Measurements from ENCODE around the gene PRR19. TPM values are rescaled to one million over a fixed set of nuclear protein-coding genes. Genes with fewer than 3 reads are reported as not detected.

PRR19 gene
- polyA plus RNA-seq, 1 donor from 2014 or later: 2.4 TPM

GRCh38 chr19:42344336-42344893 is 42.5 kb downstream of the PRR19 start:
- Histone ChIP-seq H3K9me2 (ENCODE audit: insufficient read depth, low read length) (no peaks in the 10 kb centered on the region), H3K36me3 (ENCODE audit: insufficient read depth, low read length) (no peaks in the 10 kb centered on the region), H2AFZ (ENCODE audit: low read depth, low read length) (no peak overlapping the region), H3K27ac (ENCODE audit: low read length) (no peak overlapping the region), H3K9me3 (ENCODE audit: low read length) (no peaks in the 10 kb centered on the region), H4K20me1 (ENCODE audit: insufficient read depth) (no peaks in the 10 kb centered on the region), H3K9ac (ENCODE audit: low read length) (no peak overlapping the region), H3K27me3 (ENCODE audit: insufficient read depth, low read depth, low read length) (no peaks in the 10 kb centered on the region), H3K4me3 (ENCODE audit: low read length) (no peak overlapping the region), H3F3A (ENCODE audit: insufficient read depth, low read length, poor library complexity, severe bottlenecking) (no peaks in the 10 kb centered on the region), H3K4me2 (ENCODE audit: low read length) (no peak overlapping the region), H3K79me2 (replicated peaks; ENCODE audit: insufficient read depth, low read length) (no peaks in the 10 kb centered on the region)
- TF ChIP-seq EP300 (conservative IDR thresholded peaks at IDR 0.05; ENCODE audit: poor library complexity, severe bottlenecking) (no peak), MXI1 (conservative IDR thresholded peaks at IDR 0.05; ENCODE audit: poor library complexity, severe bottlenecking) (no peak), EZH2 (IDR thresholded peaks at IDR 0.05; ENCODE audit: borderline replicate concordance, insufficient read depth, low read length, poor library complexity, severe bottlenecking) (no peak), CTCF (IDR thresholded peaks at IDR 0.05; ENCODE audit: poor library complexity, severe bottlenecking) (no peak), POLR2AphosphoS5 (IDR thresholded peaks at IDR 0.05) (no peak), RAD21 (conservative IDR thresholded peaks at IDR 0.05) (no peak), TAF1 (IDR thresholded peaks at IDR 0.05; ENCODE audit: low read depth) (no peak), SMC3 (conservative IDR thresholded peaks at IDR 0.05; ENCODE audit: poor library complexity) (no peak), REST (IDR thresholded peaks at IDR 0.05; ENCODE audit: borderline replicate concordance) (no peak)

- no peak overlapping the region for H3K27ac ChIP-seq (ENCODE audit: low read length)
- no peak overlapping the region for H3K4me2 ChIP-seq (ENCODE audit: low read length)
- no peaks in the 10 kb centered on the region for H3F3A ChIP-seq (ENCODE audit: insufficient read depth, low read length, poor library complexity, severe bottlenecking)
- H3K27me3 ChIP-seq (ENCODE audit: insufficient read depth, low read depth, low read length): no peaks in the 10 kb centered on the region
- H3K4me3 ChIP-seq (ENCODE audit: low read length): no peak overlapping the region
- no peaks in the 10 kb centered on the region for H3K9me3 ChIP-seq (ENCODE audit: low read length)
- no peaks in the 10 kb centered on the region for H3K79me2 ChIP-seq (replicated peaks; ENCODE audit: insufficient read depth, low read length)
- TF ChIP-seq EP300 (conservative IDR thresholded peaks at IDR 0.05; ENCODE audit: poor library complexity, severe bottlenecking) (no peak), EZH2 (IDR thresholded peaks at IDR 0.05; ENCODE audit: borderline replicate concordance, insufficient read depth, low read length, poor library complexity, severe bottlenecking) (no peak), MXI1 (conservative IDR thresholded peaks at IDR 0.05; ENCODE audit: poor library complexity, severe bottlenecking) (no peak), RAD21 (conservative IDR thresholded peaks at IDR 0.05) (no peak), POLR2AphosphoS5 (IDR thresholded peaks at IDR 0.05) (no peak), REST (IDR thresholded peaks at IDR 0.05; ENCODE audit: borderline replicate concordance) (no peak)
- H3K9me2 ChIP-seq (ENCODE audit: insufficient read depth, low read length): no peaks in the 10 kb centered on the region
- H3K36me3 ChIP-seq (ENCODE audit: insufficient read depth, low read length): no peaks in the 10 kb centered on the region
- no peaks in the 10 kb centered on the region for H4K20me1 ChIP-seq (ENCODE audit: insufficient read depth)
- H2AFZ ChIP-seq (ENCODE audit: low read depth, low read length): no peak overlapping the region
- H3K9ac ChIP-seq (ENCODE audit: low read length): no peak overlapping the region
These were observed 43.4 kb downstream of the PRR19 start for GRCh38 chr19:42345191-42345812.

All from neural cell (in vitro differentiated cells).